ENCODE measurements around the gene EPB41.
"Not testable (repeated sequence)": the region's sequence is repeated elsewhere in the genome, so short reads cannot be mapped to it uniquely, and the experiment has no call there.

Gene EPB41

GRCh38 chr1:28928314-28928941 is 14.1 kb downstream of the EPB41 start:
- FAIRE-seq = no peak

GRCh38 chr1:28933277-28933676 is 18.9 kb downstream of the EPB41 start:
- FAIRE-seq = no peak

- no peak for FAIRE-seq
Observed at GRCh38 chr1:28933918-28934317, 19.5 kb downstream of the EPB41 start.

GRCh38 chr1:28934676-28935075 is 20.3 kb downstream of the EPB41 start:
- no peak for FAIRE-seq

DNA sequence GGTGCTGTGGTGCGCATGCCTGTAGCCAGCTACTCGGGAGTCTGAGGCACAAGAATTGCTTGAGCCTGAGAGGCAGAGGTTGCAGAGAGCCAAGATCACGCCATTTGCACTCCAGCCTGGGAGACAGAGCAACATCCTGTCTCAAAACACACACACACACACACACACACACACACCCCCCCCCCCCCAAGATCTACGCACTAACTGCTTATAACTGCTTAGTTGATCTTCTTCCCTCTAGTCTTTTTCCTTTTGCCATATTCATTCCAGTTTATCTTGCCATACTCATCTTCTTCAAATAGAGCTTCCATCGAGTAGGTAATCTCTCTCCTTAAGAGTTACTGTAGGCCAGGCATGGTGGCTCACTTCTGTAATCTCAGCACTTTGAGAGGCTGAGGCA is 20.9 kb downstream of the EPB41 start:
- FAIRE-seq = no peak

- FAIRE-seq = no peak
Observed at GRCh38 chr1:28936094-28936493, 21.7 kb downstream of the EPB41 start.

- FAIRE-seq = no peak
Observed at GRCh38 chr1:28936528-28936927, 22.2 kb downstream of the EPB41 start.

- not testable (repeated sequence) for FAIRE-seq
Observed at GRCh38 chr1:28943581-28943980, 29.2 kb downstream of the EPB41 start.

DNA sequence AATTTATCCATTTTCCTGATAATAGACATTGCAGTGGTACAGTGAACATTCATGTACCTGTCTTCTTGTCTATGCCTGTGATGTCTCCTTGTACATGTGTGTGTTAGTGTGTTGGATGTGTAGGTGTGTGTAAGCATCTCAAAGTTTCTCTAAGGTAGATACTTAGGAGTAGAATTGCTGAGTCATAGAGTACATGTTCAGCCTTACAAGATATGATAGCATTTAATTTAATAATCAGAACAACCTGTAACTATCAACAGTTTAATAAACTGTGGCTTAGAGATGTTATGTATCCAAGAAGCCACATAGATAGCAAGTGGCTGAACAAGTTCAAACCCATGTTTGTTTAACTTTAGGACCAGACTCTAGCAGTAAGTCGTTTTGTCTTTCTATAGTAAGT is 35.6 kb downstream of the EPB41 start:
- FAIRE-seq = no peak

GRCh38 chr1:28950449-28950848 is 36.1 kb downstream of the EPB41 start:
- no peak for FAIRE-seq

DNA sequence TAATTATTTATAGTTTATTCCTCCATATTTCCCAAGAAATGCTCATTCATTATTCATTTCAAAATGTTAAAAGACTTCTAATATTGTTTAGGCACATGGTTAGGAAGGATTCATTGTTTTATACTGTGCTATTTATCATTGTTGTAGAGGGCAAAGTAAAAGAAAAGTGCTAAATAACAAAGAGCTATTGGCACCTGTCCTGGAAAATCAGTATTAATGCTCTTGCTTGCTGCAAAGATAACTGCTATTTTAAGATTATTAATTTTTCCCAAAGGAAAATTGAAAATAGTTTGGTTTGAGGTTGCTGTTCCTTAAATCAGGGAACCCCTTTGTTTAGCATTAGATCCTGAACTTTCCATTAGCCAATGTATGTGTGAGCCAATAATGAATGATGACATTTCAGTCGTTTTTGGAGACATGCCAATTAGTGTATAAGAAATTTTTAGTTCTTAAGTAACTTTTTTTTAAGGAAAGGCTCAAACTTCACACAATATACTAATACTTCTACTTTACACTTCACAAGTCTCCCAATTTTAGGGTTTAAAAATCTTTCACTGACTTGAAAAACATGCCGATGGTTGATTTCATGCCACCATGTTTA is 39.9 kb downstream of the EPB41 start:
- FAIRE-seq = no peak

DNA sequence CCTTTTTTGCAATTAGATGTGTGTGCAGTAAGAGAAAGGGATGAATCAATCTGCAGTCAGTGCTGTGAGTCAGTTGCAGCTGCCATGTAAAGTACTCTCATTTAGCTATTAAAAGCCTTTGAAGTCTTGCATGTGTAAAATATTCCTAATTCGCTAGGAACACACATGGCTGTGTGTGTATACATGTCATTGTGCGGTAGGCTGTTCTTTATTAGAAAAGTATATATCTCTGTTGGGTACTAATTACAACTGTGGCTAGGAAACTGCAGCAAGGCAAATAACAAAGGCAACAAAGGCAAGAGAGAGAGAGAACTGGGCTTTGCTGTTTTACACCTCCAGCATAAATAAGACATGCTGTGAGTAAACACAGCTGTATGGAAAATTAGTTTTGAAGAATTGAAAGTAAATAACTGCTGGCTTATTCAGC is 41.7 kb downstream of the EPB41 start:
- FAIRE-seq = no peak

DNA sequence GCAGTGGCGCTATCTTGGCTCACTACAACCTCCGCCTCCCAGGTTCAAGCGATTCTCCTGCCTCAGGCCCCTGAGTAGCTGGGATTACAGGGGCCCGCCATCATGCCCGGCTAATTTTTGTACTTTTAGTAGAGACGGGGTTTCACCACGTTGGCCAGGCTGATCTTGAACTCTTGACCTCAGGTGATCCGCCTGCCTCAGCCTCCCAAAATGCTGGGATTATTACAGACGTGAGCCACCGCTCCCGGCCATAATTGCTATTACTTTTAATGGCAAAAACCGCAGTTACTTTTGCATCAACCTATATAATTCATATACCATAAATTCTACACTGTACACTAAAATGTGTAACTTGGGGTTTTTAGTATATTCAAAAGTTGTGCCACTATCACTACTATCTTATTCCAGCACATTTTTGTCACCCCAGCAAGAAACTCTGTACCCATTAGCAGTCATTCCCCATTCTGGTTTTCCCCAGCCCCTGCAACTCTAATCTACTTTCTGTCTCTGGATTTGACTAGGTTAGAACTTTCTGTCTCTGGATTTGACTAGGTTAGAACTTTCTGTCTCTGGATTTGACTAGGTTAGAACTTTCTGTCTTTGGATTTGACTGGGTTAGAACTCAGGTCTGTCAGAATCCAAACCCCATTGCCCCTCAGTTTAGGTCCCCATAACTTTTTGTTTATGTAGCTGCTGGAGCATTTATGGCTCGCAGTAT is 47.9 kb downstream of the EPB41 start:
- not testable (repeated sequence) for FAIRE-seq

GRCh38 chr1:28965271-28965870 is 51.0 kb downstream of the EPB41 start:
- no peak for FAIRE-seq

GRCh38 chr1:28966617-28967016 is 52.2 kb downstream of the EPB41 start:
- no peak for FAIRE-seq

- FAIRE-seq = no peak
Observed at GRCh38 chr1:28971980-28972771, 57.8 kb downstream of the EPB41 start.

GRCh38 chr1:28973596-28974421 is 59.4 kb downstream of the EPB41 start:
- no peak for FAIRE-seq

DNA sequence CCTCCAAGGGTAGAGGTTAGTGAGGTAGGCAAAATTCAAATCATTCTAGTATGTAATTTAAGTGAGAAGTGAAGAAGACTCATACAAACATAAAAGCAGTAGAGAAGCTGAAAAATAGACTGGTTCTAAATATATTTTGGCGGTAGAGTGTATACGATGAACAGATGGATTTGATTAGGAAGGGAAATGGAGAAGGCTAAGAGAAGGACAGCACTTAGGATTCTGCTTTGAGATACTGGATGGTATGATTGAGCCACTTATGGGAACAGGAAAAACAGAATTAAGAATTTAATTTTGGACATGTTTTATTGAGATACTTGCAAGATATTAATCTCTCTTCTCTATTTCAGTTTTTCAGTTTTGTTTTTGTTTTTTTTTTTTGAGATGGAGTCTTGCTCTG is 60.1 kb downstream of the EPB41 start:
- FAIRE-seq = no peak

DNA sequence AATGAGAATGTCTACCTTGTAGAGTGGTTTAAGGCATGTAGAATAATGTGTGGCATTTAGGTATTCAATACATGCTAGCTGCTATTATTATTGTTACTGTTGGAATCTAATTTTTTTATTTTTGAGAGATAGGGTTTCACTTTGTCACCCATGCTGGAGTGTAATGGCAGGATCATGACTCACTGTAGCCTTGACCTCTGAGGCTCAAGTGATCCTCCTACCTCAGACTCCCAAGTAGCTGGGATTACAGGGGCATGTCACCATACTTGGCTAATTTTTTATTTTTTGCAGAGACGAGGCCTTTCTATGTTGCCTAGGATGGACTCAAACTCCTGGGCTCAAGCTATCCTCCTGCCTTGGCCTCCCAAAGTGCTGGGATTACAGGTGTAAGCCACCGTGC is 61.9 kb downstream of the EPB41 start:
- FAIRE-seq = no peak

- no peak for FAIRE-seq
Observed at GRCh38 chr1:28981210-28981609, 66.8 kb downstream of the EPB41 start.

GRCh38 chr1:28982198-28982597 is 67.8 kb downstream of the EPB41 start:
- FAIRE-seq = no peak

DNA sequence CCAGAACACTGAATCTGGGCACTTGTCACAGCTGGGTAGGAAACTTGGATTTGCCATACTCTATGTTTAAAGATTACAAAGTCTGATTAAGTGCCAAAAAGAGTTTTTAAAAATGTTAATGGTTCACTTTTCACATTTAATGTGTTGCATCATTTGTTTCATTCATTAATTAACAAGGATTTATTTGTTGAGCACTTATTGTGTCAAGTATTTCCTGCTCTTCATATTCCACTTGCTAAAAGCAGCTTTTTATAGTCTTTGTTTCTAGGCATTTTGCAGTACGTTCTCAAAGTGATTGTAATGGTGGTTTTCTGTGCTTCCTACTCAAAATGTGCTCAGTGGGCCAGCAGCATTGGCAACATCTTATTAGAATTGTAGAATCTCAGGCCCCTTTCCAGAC is 68.7 kb downstream of the EPB41 start:
- FAIRE-seq = no peak
